Smooth muscle cell of bladder (primary cell): ENCODE data around the gene BTK. TPM values are rescaled to one million over a fixed set of nuclear protein-coding genes. Genes with fewer than 3 reads are reported as not detected.

Experiments used
- total RNA-seq: library from RNA; depleted of rRNA; stranded (reverse); fragments of >200 nt; gene quantifications from 2 replicates; pipeline ENCODE4 v1.2.3, GENCODE V29; 2014

BTK gene
- not detected in 2 replicates for total RNA-seq

DNA sequence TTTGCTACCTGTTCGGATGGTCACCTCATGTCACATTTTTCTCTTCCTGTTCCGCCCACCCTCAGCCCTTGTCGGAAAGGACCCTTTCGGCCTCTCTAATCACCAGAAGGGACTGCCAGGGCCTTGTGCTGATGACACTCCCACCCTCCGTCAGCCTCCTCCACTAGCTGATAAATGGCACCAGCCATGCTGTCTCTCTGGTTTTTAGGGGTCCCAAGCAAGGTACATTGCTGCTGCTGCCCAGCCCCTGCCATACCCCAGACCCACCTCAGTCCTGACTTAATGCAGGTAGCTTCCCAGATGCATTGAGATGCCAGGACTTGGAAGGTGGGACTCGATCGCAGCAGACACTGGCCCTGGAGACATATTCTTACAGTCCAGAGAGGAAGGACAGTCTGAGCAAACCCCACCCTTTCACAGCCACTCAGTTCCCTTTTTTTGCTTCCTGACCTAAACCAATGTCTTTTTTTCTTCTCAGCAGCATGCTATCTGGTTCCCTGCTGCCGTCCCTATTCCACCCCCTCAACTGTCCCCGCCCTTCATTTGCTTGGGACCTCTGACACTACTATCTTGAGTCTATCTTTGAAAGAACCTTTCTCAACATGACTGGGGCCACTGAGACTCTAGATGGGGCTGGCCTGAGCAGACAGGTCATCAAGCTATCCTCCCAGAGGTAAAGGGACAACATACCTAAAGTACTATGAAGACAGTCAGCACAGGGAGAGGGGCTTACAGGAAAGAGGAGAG lies at the start of gene BTK:
Gene BTK (minus strand): TSS at position 397 of the 747 bp plus-strand sequence. CDS start 10,907 bp downstream, outside the sequence.

DNA sequence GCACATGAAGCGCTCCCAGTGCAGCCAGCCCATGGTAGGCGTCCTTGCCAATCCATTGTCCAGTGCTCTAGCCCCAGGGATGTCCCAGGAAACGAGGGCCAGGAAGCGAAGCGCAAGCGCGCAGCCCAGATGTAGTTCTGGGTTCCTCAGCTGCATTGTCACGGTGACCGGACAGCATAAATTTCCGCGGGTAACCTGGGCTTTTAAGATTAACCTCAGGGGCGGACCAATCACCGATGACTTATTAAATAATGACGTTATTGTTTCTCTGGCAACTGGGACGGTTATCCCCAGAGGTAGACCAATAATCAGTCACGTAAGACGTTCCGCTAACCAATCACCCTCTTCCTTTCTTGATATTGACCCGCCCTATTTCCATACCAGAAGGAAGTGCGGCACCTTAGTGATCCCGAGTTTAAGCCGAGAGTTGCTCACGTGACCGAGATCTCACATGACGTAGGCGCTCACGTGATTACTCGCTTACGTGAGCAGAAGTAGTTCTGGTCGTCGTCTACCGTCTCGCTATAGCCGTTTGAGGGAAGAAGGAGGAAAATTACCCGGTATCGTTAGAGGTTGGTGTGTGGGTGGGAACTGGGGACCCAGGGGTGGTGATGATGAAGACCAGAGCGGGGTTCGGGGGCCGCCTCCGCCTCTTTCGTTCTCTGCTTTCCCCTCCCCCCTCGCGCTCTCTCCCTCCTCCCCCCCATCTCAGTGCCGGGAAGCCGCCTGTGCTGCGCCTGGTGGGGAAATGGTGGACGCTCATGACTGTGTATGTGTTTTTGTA lies 21.9 kb upstream of the BTK start, which contains the start of the genes GLA and HNRNPH2:
Gene GLA (minus strand): TSS at position 178 of the 784 bp plus-strand sequence. CDS start 22 bp downstream, at position 156.
Gene HNRNPH2 (plus strand): TSS at position 475 of the 784 bp plus-strand sequence. CDS start 3,767 bp downstream, outside the sequence.

DNA sequence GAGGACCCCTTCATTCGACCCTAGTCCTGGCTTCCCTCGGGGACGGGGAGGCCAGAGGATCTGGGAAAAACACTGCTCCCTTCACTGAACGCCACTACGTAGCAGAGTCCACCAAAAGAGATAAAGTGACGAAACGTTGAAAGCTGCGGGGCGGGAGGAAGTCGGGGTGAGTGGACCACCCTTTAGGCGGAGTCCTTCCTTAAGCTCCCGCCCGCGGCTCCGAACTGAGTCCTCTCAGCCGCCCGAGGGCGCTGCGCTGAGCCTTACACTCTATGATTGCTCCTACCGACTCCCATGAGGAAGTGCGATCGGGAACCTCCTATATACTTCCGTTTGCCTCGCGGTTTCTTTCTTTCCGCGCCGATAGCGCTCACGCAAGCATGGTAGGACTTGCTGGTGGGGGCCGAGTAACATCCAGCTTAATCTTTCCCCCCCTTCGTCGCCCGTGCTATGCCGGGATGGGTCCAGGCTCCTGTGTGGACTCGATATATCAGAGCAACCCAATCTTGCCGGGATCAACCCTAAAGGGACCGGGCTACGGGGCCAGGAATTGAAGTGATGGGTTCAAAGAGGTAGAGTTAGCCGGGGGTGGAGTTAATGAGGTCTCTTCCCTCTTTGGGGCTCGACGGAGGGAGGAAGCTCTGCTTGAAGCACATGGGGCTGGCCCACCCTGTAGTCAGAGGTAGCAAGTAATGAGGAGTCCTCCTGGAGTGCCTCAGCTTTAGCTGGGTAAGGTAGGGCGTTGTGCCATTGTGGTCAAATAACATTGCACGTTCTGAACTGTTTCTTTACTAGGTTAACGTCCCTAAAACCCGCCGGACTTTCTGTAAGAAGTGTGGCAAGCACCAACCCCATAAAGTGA lies 4.9 kb upstream of the BTK start, which contains the start of gene RPL36A:
Gene RPL36A (plus strand): TSS at position 348 of the 862 bp plus-strand sequence. CDS start 33 bp downstream, at position 381.

DNA sequence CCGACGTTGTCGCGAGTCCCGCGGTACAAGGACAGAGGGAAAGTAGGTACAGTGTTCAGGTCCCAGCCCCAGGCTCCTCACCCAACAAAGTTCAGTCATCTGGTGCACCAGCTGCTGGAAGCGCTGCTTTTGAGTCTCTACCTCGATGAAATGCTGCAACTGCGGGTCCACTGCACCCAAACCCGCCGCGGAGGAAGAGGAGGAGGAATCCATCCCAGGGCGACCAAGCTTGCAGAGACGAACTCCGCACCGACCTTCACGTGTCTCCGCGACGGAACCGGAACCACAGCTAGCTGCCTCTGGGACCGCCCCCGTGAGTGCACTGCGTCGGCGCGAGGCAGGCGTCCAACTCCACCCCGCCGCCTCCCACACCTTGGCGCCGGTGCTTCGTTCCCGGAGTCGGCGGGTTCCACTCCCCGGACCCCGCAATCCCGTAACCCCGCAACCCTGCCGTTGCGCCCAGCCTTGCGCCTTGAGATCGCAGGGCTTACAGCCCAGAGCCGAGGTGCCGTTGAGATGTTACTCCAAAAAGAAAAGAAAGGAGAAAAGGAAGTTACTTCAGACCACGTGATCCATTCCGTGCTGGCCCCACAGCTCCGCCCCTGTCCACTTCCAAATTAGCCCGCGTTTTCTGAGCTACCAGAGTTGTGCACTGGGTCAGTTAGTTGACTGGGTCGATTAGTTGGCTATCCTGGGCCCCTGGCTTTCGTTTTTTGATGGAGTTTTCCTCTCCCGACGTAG lies 37.4 kb downstream of the BTK start, which contains the start of gene TIMM8A:
Gene TIMM8A (minus strand): TSS at position 291 of the 741 bp plus-strand sequence. CDS start 78 bp downstream, at position 213.

Other genes with a start within 250 kb of the BTK start
- 0.57 and 0.74 TPM in 2 replicates for gene DRP2, start 166.4 kb downstream of the BTK start, total RNA-seq
- 0.37 and 0.43 TPM in 2 replicates for gene TAF7L, start 94.9 kb downstream of the BTK start, total RNA-seq
- 2.1 and 2.6 TPM in 2 replicates for gene TIMM8A, start 37.4 kb downstream of the BTK start, total RNA-seq
- gene RPL36A, start 4.8 kb upstream of the BTK start, total RNA-seq: 507 and 859 TPM in 2 replicates
- gene GLA, start 21.7 kb upstream of the BTK start, total RNA-seq: 23.6 and 25.3 TPM in 2 replicates
- 87.5 and 102 TPM in 2 replicates for gene HNRNPH2, start 22.0 kb upstream of the BTK start, total RNA-seq
- 4.1 and 4.8 TPM in 2 replicates for gene ARMCX4, start 99.3 kb upstream of the BTK start, total RNA-seq
- 49.4 and 60.6 TPM in 2 replicates for gene ARMCX1, start 164.4 kb upstream of the BTK start, total RNA-seq
- gene ARMCX6, start 231.8 kb upstream of the BTK start, total RNA-seq: 25.2 and 29.9 TPM in 2 replicates
- gene ARMCX3, start 237.0 kb upstream of the BTK start, total RNA-seq: 61.2 and 90.8 TPM in 2 replicates